HEK293T (cell line): ENCODE data around the gene DNAJC19.

ENCODE experiments used
- CTCF ChIA-PET: fragments of 350-600 bp; formaldehyde crosslinking; extraction: SDS; loops from one replicate; lab custom pipeline; 2021; ENCODE audit warnings: antibody characterized with exemption, inconsistent platforms; lab: Yijun Ruan, JAX
- POLR2A ChIA-PET: fragments of 350-600 bp; formaldehyde crosslinking; extraction: SDS; loops from one replicate; lab custom pipeline; 2020; ENCODE audit warnings: antibody characterized with exemption, inconsistent platforms; lab: Yijun Ruan, JAX
- DNase-seq: peaks from one replicate; pipeline ENCODE4 v3.0.0; 2012; ENCODE audit warnings: mixed read lengths; ENCODE audit errors: extremely low spot score
- ARNT ChIP-seq: fragments of 450-650 bp; IDR thresholded peaks from 2 replicates; pipeline ENCODE4 v1.6.1; 2017; ENCODE audit warnings: mild to moderate bottlenecking
- BHLHE40 ChIP-seq: fragments of 450-650 bp; IDR thresholded peaks from 2 replicates; pipeline ENCODE4 v1.6.1; 2016; ENCODE audit warnings: mild to moderate bottlenecking, moderate library complexity, borderline replicate concordance
- CTBP1 ChIP-seq: fragments of 450-650 bp; IDR thresholded peaks from 2 replicates; pipeline ENCODE4 v1.6.1; 2016; ENCODE audit warnings: borderline replicate concordance
- ELF4 ChIP-seq: fragments of 450-650 bp; IDR thresholded peaks from 2 replicates; pipeline ENCODE4 v1.6.1; 2017; ENCODE audit warnings: antibody characterized with exemption
- FOXA1 ChIP-seq: fragments of 450-650 bp; IDR thresholded peaks from 2 replicates; pipeline ENCODE4 v1.6.1; 2016; ENCODE audit warnings: mild to moderate bottlenecking
- FOXK2 ChIP-seq: fragments of 450-650 bp; IDR thresholded peaks from 2 replicates; pipeline ENCODE4 v1.6.1; 2016; ENCODE audit warnings: mild to moderate bottlenecking
- FOXM1 ChIP-seq: fragments of 450-650 bp; IDR thresholded peaks from 2 replicates; pipeline ENCODE4 v1.6.1; 2017; ENCODE audit warnings: mild to moderate bottlenecking, borderline replicate concordance
- HDGF ChIP-seq: fragments of 450-650 bp; IDR thresholded peaks from 2 replicates; pipeline ENCODE4 v1.6.1; 2017; ENCODE audit warnings: antibody characterized with exemption, borderline replicate concordance
- L3MBTL2 ChIP-seq: fragments of 450-650 bp; conservative IDR thresholded peaks from 2 replicates; pipeline ENCODE4 v1.6.1; 2016; ENCODE audit warnings: mild to moderate bottlenecking
- LEF1 ChIP-seq: fragments of 450-650 bp; IDR thresholded peaks from 2 replicates; pipeline ENCODE4 v1.6.1; 2017; ENCODE audit warnings: mild to moderate bottlenecking, borderline replicate concordance
- NFRKB ChIP-seq: fragments of 450-650 bp; IDR thresholded peaks from 2 replicates; pipeline ENCODE4 v1.6.1; 2016; ENCODE audit warnings: mild to moderate bottlenecking, moderate library complexity
- PKNOX1 ChIP-seq: fragments of 450-650 bp; IDR thresholded peaks from 2 replicates; pipeline ENCODE4 v1.6.1; 2016
- SP1 ChIP-seq: fragments of 450-650 bp; IDR thresholded peaks from 2 replicates; pipeline ENCODE4 v1.6.1; 2017
- SUZ12 ChIP-seq: fragments of 450-650 bp; IDR thresholded peaks from 2 replicates; pipeline ENCODE4 v1.6.1; 2016; ENCODE audit warnings: mild to moderate bottlenecking
- TARDBP ChIP-seq: fragments of 450-650 bp; IDR thresholded peaks from 2 replicates; pipeline ENCODE4 v1.6.1; 2016
- ZNF384 ChIP-seq: fragments of 450-650 bp; IDR thresholded peaks from 2 replicates; pipeline ENCODE4 v1.6.1; 2016

DNAJC19 gene

GRCh38 chr3:180981912-180982311, 7.6 kb downstream of the DNAJC19 start:
- no peak for DNase-seq
- ChIA-PET POLR2A (no interaction called here), CTCF (no interaction called here)
- TF ChIP-seq ELF4, result no peak
- no peak for TF ChIP-seq HDGF
- no peak for TF ChIP-seq L3MBTL2
- no peak for TF ChIP-seq NFRKB
- no peak for TF ChIP-seq SP1
- no peak for TF ChIP-seq FOXA1
- TF ChIP-seq TARDBP, result no peak
- TF ChIP-seq SUZ12, result no peak
- TF ChIP-seq LEF1, result no peak
- TF ChIP-seq CTBP1, result no peak

- POLR2A ChIA-PET, result interaction anchor here (1.6 kb wide), 1 partner anchor 67 kb away, joined by 4 read pairs; no protein-coding TSS in a partner anchor
- no peak for DNase-seq
- no peak for TF ChIP-seq SP1
- no peak for TF ChIP-seq CTBP1
- TF ChIP-seq BHLHE40, result no peak
- TF ChIP-seq FOXK2, result no peak
- TF ChIP-seq TARDBP, result no peak
- no peak for TF ChIP-seq SUZ12
- no peak for TF ChIP-seq FOXA1
- no peak for TF ChIP-seq PKNOX1
- no peak for TF ChIP-seq ELF4
- no peak for TF ChIP-seq LEF1
- no peak for TF ChIP-seq NFRKB
- TF ChIP-seq L3MBTL2, result no peak
- TF ChIP-seq ARNT, result no peak
- CTCF ChIA-PET, result no interaction called here
Observed at GRCh38 chr3:180980611-180981010, 8.9 kb downstream of the DNAJC19 start.

GRCh38 chr3:180979961-180980360, 9.6 kb downstream of the DNAJC19 start:
- ChIA-PET CTCF (no interaction called here), POLR2A (interaction anchor here (1.6 kb wide), 1 partner anchor 67 kb away, joined by 4 read pairs; no protein-coding TSS in a partner anchor)
- no peak for TF ChIP-seq SUZ12
- DNase-seq, result no peak

GRCh38 chr3:180977498-180977897, 12.0 kb downstream of the DNAJC19 start:
- TF ChIP-seq ELF4 (no peak), PKNOX1 (no peak), NFRKB (no peak), CTBP1 (no peak), FOXK2 (no peak), ARNT (no peak), BHLHE40 (no peak), FOXM1 (no peak), ZNF384 (no peak), HDGF (no peak), LEF1 (no peak), L3MBTL2 (no peak), TARDBP (no peak), SUZ12 (no peak), FOXA1 (no peak), SP1 (no peak)
- ChIA-PET POLR2A (no interaction called here), CTCF (no interaction called here)
- DNase-seq, result no peak

- CTCF ChIA-PET, result no interaction called here
- POLR2A ChIA-PET, result no interaction called here
Observed at GRCh38 chr3:180974286-180974685, 15.2 kb downstream of the DNAJC19 start.

GRCh38 chr3:180973543-180973942, 16.0 kb downstream of the DNAJC19 start:
- DNase-seq, result no peak
- TF ChIP-seq ELF4 (no peak), NFRKB (no peak), LEF1 (no peak), CTBP1 (no peak), HDGF (no peak), FOXK2 (no peak), ZNF384 (no peak), SUZ12 (no peak), FOXM1 (no peak), SP1 (no peak), FOXA1 (no peak), ARNT (no peak), BHLHE40 (no peak), TARDBP (no peak)
- POLR2A ChIA-PET, result no interaction called here
- CTCF ChIA-PET, result no interaction called here

More at GRCh38 chr3:180974286-180974685, 15.2 kb downstream of the DNAJC19 start:
- no peak for TF ChIP-seq L3MBTL2
- no peak for TF ChIP-seq LEF1
- TF ChIP-seq FOXK2, result no peak
- DNase-seq, result no peak

GRCh38 chr3:180970931-180971330, 18.6 kb downstream of the DNAJC19 start:
- ChIA-PET CTCF (no interaction called here), POLR2A (no interaction called here)
- TF ChIP-seq PKNOX1, result no peak
- no peak for TF ChIP-seq CTBP1
- TF ChIP-seq L3MBTL2, result no peak
- no peak for TF ChIP-seq ZNF384
- no peak for DNase-seq
